Colon (tissue), 2 donors: Measurements from ENCODE around the gene CD74.

Experiments
- FAIRE-seq: peaks from 2 replicates; lab custom pipeline; 2012; peaks lifted over from hg19 to GRCh38; lab: Jason Lieb, UNC
- donor health status: control.
- donor health status: control.

The CD74 gene

DNA sequence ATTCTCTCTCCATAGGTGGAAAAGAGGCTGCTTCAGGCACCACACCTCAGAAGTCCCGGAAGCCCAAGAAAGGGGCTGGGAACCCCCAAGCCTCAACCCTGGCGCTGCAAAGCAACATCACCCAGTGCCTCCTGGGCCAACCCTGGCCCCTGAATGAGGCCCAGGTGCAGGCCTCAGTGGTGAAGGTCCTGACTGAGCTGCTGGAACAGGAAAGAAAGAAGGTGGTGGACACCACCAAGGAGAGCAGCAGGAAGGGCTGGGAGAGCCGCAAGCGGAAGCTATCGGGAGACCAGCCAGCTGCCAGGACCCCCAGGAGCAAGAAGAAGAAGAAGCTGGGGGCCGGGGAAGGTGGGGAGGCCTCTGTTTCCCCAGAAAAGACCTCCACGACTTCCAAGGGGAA, 16.4 kb downstream of the CD74 start:
- FAIRE-seq: no peak

DNA sequence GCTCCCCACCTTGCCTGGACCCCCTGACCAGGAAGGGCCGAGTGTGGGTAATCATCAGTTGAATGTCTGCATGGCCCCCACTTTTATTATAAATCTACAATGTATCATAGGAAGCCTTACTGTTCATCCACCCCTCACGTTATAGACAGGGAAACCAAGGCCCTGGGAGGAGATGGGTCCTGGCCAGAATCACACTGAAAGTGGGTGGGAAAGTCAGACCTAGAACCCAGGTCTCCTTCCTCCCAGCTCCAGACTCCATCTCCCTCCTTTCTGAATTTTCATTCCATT, 17.1 kb downstream of the CD74 start:
- no peak for FAIRE-seq

DNA sequence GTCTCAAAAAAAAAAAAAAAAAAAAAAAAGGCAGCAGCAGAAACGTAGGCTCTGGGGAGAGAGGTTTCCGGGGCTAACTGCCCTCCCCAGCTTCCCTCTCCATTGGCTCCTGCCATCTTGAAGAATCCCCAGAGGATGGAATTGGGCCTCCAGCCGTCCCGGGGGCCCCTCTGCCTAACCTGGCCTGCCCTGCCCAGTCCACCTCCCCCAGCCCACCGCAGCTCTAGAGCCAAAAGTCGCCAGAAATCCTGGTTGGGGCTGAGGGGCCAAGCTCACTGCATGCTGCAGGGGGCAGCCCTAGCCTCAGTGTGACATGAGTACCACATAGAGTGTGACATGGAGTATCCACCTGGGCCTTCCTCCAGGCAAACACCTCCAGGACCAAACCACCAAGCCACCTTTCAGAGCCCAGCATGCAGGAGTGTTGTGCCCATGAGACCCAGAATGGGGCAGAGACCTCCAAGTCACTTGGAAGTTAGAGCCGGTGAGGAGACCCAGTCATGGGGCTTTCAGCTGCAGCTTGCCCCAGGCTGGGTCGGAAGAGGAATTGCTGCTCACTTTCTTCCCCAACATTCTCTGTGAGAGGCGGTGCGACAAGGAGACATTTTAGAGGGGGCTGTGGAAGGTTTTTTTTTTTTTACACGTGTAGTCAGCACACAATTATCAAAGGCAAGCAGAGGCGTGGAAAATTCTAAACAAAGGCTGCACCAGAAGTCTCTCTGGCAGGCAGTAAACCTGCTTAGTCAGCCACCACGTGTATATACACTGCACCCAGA, 17.6 kb downstream of the CD74 start:
- FAIRE-seq: no peak

GRCh38 chr5:150394131-150394530, 18.6 kb downstream of the CD74 start:
- no peak for FAIRE-seq

GRCh38 chr5:150393096-150393645, 19.5 kb downstream of the CD74 start:
- no peak for FAIRE-seq

GRCh38 chr5:150392680-150393079, 20.0 kb downstream of the CD74 start:
- no peak for FAIRE-seq

GRCh38 chr5:150391986-150392385, 20.7 kb downstream of the CD74 start:
- FAIRE-seq: no peak

GRCh38 chr5:150391064-150391834, 21.5 kb downstream of the CD74 start:
- FAIRE-seq: no peak

DNA sequence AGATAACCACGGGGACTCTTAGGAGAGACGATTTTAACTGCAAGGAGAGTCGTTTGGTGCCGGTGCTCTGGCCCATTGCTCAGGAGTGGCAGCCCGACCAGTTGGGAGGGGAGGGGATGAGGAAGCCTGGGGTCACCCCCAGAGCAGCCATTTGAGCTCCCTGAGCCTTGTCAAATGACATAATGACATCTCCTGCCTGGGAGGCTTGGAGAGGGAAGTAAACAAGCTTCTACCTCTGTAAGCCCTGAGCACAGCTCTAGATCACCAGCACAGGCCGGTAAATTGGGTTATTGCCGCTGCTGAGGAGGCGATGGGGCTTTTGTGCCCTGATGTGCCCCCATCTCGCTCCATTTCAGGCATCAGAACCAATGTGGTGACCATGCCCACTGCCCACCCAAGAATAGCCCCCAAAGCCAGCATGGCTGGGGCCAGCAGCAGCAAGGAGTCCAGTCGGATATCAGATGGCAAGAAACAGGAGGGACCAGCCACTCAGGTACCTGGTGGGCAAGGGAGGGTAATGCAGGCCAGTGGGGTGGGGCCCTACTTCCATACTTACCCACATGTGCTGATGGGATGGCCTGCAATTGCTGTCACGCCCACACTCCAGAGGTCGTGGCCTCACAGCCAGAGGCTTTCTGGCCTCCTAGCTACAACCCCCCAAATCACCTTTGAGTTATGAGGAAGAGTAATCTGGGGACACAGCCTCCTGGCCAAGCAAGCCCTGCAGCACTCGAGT, 23.0 kb downstream of the CD74 start:
- FAIRE-seq: no peak

DNA sequence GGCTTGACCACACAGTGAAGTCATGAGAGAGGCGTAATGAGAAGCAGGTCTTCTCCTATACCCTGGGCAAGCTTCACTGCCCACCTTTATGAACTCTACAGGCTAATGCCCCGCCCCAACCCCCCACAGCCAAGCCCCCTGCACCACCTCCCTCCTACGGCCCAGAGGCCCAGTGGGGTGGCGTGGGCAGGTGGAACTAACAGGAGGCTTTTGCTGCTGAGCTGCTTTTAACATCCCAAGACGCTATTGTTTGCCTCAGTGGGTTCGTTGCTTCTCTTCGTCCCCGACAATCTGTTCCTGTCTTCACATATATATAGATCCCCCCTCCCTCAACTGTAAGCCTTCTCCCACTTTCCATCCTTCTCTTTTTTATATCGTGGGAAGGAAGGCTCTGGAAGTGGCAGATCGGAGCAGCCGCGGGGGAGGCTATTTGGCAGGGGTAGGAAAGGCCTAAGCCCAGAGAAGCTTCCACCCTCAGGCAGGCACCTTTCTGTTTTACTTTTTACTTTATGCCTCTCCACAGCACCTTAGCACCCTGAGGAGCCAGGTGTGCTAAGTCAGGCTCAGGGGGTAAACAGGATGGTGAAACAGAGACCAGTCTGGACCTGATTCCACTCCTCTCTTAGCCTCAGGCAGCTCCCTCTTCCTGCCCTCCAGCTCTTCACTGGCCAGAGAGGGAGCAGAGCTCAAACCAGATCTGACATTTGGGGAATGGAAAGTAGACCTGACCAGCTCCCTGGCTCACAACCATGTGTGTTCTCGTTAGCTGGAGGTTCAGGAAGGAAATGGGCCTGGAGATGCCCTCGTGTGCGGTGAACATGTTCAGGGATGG, 26.5 kb downstream of the CD74 start:
- no peak for FAIRE-seq

GRCh38 chr5:150384701-150385100, 28.0 kb downstream of the CD74 start:
- FAIRE-seq: no peak

GRCh38 chr5:150377964-150378694, 34.6 kb downstream of the CD74 start:
- no peak for FAIRE-seq

- no peak for FAIRE-seq
Observed at GRCh38 chr5:150376799-150377771, 35.6 kb downstream of the CD74 start.

- FAIRE-seq: no peak
Observed at GRCh38 chr5:150374651-150375050, 38.1 kb downstream of the CD74 start.

GRCh38 chr5:150372639-150373038, 40.1 kb downstream of the CD74 start:
- FAIRE-seq: no peak

DNA sequence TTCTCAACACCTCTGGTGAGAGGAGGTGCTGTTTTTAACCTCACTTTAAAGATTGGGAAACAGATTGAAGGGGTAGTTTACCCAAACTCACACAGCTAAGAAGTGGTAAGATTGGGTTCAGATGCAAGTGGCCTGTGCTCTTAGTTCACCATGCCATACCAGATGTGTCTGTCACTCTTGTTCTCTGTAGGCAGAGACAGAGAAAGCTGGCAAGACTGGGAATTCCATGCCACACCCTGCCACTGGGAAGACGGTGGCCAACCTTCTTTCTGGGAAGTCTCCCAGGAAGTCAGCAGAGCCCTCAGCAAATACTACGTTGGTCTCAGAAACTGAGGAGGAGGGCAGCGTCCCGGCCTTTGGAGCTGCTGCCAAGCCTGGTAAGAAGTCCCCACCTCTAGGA, 44.2 kb downstream of the CD74 start:
- no peak for FAIRE-seq

GRCh38 chr5:150364004-150364403, 48.7 kb downstream of the CD74 start:
- FAIRE-seq: no peak

GRCh38 chr5:150363185-150363584, 49.5 kb downstream of the CD74 start:
- FAIRE-seq: no peak

DNA sequence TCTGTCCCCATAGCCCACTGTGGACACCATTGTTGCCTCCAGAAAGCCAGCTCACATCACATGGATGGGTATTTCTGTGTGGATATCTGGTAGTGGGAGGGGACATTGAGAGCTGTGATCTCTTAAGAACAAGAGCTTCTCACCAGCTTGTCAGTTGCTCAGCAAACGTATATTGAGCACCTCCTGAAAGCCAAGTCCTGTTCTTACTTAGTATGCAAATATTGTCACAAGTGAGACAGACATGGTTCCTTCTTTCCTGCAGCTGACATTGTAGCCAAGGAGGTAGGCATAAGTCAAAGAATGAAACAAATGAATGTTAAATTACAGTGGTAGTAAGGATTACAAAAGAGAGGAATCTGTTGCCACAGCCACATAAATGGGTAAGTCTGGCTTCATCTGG, 51.4 kb downstream of the CD74 start:
- FAIRE-seq: no peak
